ENCODE measurements around the gene GTPBP1.

Gene GTPBP1

GRCh38 chr22:38716826-38717225 is 11.1 kb downstream of the GTPBP1 start:
- no peak for FAIRE-seq
- no peak for TF ChIP-seq POLR2A (IDR thresholded peaks at IDR 0.05; ENCODE audit: low read depth, low read length)
- TF ChIP-seq POLR2AphosphoS5 (IDR thresholded peaks at IDR 0.05; ENCODE audit: low read depth, low read length), result no peak
- TF ChIP-seq TAF1 (IDR thresholded peaks at IDR 0.05; ENCODE audit: borderline replicate concordance, low read depth, low read length), result no peak
- no peak for DNase-seq (ENCODE audit: insufficient read length)

DNA sequence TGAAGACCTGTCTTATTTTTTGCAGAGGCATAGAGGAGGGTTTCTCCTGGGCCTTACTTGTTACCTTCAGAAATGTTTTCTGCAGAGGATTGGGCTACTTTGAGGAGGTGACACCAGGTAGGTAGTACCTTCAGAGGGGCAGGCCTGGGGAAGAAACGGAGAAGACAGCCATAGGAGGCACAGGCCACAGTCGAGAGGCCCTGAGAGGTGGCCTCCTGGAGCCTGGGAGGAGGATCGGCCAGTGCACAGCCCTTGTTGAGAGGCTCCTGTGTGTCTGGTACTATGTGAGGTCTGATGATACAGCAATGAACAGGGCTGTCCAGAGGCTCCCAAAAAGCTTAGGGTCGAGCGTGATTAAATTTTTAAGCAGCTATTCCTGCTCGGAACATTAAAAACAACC is 11.5 kb downstream of the GTPBP1 start:
- FAIRE-seq (no peak), DNase-seq (ENCODE audit: insufficient read length) (no peak)
- no peak for TF ChIP-seq TAF1 (IDR thresholded peaks at IDR 0.05; ENCODE audit: borderline replicate concordance, low read depth, low read length)
- no peak for TF ChIP-seq POLR2AphosphoS5 (IDR thresholded peaks at IDR 0.05; ENCODE audit: low read depth, low read length)
- TF ChIP-seq POLR2A (IDR thresholded peaks at IDR 0.05; ENCODE audit: low read depth, low read length), result no peak

DNA sequence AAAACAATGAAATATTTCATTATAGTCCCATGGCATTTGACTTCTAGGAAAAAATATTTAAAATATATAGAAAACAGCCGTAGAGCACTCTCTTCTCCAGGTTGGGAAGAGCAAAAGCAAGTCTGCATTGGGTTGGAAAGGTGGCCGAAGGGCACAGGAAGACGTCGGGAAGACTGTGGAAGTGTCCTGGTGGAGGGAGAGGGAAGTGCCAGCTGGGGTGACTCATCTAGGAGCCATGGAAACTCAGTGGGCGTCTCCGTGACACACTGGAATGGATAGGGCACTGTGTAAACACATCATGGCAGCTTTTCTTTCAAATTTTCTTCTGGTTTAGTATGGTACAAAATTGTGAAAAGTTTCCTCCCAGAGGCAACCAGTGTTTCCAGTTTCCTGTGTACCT is 12.7 kb downstream of the GTPBP1 start:
- DNase-seq (ENCODE audit: insufficient read length) (no peak), FAIRE-seq (no peak)
- TF ChIP-seq POLR2AphosphoS5 (IDR thresholded peaks at IDR 0.05; ENCODE audit: low read depth, low read length) (no peak), POLR2A (IDR thresholded peaks at IDR 0.05; ENCODE audit: low read depth, low read length) (no peak), TAF1 (IDR thresholded peaks at IDR 0.05; ENCODE audit: borderline replicate concordance, low read depth, low read length) (no peak)

GRCh38 chr22:38719196-38719595 is 13.5 kb downstream of the GTPBP1 start:
- no peak for DNase-seq (ENCODE audit: insufficient read length)

GRCh38 chr22:38720350-38720749 is 14.6 kb downstream of the GTPBP1 start:
- TF ChIP-seq POLR2A (IDR thresholded peaks at IDR 0.05; ENCODE audit: low read depth, low read length), result no peak
- no peak for TF ChIP-seq TAF1 (IDR thresholded peaks at IDR 0.05; ENCODE audit: borderline replicate concordance, low read depth, low read length)
- no peak for FAIRE-seq
- no peak for DNase-seq (ENCODE audit: insufficient read length)

More at GRCh38 chr22:38719196-38719595, 13.5 kb downstream of the GTPBP1 start:
- FAIRE-seq, result no peak
- TF ChIP-seq POLR2A (IDR thresholded peaks at IDR 0.05; ENCODE audit: low read depth, low read length) (no peak), POLR2AphosphoS5 (IDR thresholded peaks at IDR 0.05; ENCODE audit: low read depth, low read length) (no peak), TAF1 (IDR thresholded peaks at IDR 0.05; ENCODE audit: borderline replicate concordance, low read depth, low read length) (no peak)

DNA sequence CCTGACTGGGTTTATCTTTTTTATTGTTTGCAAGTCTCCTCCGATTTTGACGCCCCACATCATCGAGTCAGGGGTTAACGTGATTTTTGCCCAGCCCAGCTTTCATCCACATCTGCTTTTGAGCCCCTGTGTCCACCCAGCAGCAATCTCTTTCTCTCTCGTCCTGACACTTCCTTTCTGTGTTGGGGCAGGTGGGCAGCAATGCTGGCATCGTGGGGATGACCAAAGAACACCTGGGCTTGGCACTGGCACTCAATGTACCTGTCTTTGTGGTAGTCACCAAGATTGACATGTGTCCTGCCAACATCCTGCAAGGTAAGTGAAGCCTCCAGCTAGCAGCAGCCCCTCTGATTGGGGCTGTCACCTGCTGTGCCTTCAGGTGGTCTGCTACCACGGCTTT is 15.8 kb downstream of the GTPBP1 start:
- no peak for TF ChIP-seq POLR2A (IDR thresholded peaks at IDR 0.05; ENCODE audit: low read depth, low read length)
- TF ChIP-seq POLR2AphosphoS5 (IDR thresholded peaks at IDR 0.05; ENCODE audit: low read depth, low read length), result no peak
- no peak for TF ChIP-seq TAF1 (IDR thresholded peaks at IDR 0.05; ENCODE audit: borderline replicate concordance, low read depth, low read length)
- FAIRE-seq (no peak), DNase-seq (ENCODE audit: insufficient read length) (no peak)

DNA sequence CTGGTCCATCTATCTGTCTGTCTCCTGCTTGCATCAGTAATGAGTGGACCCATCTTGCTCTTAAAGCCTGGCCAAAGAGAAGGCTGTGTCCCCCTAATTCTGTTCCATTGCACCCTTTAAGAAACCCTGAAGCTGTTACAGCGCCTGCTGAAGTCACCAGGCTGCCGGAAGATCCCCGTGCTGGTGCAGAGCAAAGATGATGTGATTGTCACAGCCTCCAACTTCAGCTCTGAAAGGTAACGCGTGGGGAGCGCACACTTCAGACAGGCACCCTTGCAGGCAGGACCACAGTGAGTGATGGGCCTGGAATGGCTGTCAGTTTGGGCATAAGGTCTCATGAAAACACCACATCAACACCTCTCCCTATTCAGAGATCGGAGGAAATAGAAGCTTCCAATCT is 18.4 kb downstream of the GTPBP1 start:
- FAIRE-seq, result no peak

DNA sequence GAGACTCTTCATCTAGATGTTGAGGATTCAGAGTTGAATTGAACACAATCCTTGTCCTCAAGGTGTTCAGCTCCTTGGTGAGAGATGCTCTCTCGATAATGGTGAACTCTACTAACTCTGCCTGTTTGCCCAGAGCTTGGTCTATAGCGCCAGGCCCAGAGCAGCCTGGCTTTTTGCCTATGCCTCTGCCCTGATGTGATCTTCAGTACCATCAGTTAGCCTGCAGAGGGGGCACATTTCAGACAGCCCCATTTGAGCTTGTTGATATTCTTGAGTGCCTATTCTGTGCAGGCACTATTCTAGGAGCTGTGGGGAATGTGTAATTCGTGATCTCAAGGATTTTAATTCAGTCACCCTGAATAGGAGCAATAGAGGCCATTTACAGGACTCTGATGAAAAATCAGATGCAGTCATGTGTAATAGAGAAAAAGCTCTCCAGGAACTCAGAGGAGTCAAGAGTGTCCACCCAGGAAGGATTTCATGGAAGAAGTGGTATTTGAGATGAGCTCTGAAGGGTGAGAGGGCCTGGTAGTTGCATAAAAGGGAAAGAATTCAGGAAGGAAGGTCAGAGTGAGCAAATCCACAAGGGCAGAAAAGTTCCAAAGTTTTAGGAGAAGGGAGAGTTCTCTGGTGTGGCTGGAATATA is 19.3 kb downstream of the GTPBP1 start:
- no peak for DNase-seq (ENCODE audit: insufficient read length)
- FAIRE-seq, result no peak
- TF ChIP-seq POLR2A (IDR thresholded peaks at IDR 0.05; ENCODE audit: low read depth, low read length) (no peak), POLR2AphosphoS5 (IDR thresholded peaks at IDR 0.05; ENCODE audit: low read depth, low read length) (no peak), TAF1 (IDR thresholded peaks at IDR 0.05; ENCODE audit: borderline replicate concordance, low read depth, low read length) (no peak)

More for the DNA sequence above, 18.4 kb downstream of the GTPBP1 start:
- no peak for TF ChIP-seq TAF1 (IDR thresholded peaks at IDR 0.05; ENCODE audit: borderline replicate concordance, low read depth, low read length)
- TF ChIP-seq POLR2AphosphoS5 (IDR thresholded peaks at IDR 0.05; ENCODE audit: low read depth, low read length), result no peak
- TF ChIP-seq POLR2A (IDR thresholded peaks at IDR 0.05; ENCODE audit: low read depth, low read length), result no peak
- no peak for DNase-seq (ENCODE audit: insufficient read length)

DNA sequence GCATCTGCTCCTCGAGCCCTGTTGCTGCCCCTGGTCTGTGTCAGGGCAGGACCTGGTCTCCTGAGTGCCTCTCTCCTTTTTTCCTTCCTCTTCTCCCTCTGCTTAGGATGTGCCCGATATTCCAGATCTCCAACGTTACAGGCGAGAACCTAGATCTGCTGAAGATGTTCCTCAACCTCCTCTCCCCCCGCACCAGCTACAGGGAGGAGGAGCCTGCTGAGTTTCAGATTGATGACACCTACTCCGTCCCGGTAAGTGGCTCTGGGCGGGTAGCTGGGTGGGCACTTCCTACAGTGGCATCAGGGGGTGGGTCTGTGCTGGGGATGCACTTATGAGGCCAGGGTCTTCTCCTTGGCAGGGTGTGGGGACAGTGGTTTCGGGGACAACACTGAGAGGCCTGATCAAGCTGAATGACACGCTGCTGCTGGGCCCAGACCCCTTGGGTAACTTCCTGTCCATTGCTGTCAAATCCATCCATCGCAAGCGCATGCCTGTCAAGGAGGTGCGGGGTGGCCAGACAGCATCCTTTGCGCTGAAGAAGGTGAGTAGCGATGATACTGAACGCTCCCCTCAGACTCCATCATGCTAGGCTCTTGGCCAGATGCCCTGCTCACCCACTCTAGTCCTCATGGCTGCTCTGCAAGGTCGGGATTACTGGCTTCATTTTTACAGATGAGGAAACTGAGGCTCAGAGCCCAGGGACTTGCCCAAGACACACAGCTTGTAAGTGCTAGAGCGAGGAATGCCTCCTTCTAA is 20.3 kb downstream of the GTPBP1 start:
- TF ChIP-seq POLR2A (IDR thresholded peaks at IDR 0.05; ENCODE audit: low read depth, low read length) (no peak), TAF1 (IDR thresholded peaks at IDR 0.05; ENCODE audit: borderline replicate concordance, low read depth, low read length) (no peak), POLR2AphosphoS5 (IDR thresholded peaks at IDR 0.05; ENCODE audit: low read depth, low read length) (no peak)
- no peak for DNase-seq (ENCODE audit: insufficient read length)
- no peak for FAIRE-seq

GRCh38 chr22:38727123-38727522 is 21.4 kb downstream of the GTPBP1 start:
- no peak for DNase-seq (ENCODE audit: insufficient read length)
- TF ChIP-seq POLR2AphosphoS5 (IDR thresholded peaks at IDR 0.05; ENCODE audit: low read depth, low read length) (no peak; the same call in 1 of the 2 replicates), TAF1 (IDR thresholded peaks at IDR 0.05; ENCODE audit: borderline replicate concordance, low read depth, low read length) (no peak), POLR2A (IDR thresholded peaks at IDR 0.05; ENCODE audit: low read depth, low read length) (no peak)
- no peak for FAIRE-seq

GRCh38 chr22:38727530-38728451 is 22.0 kb downstream of the GTPBP1 start:
- no peak; the same call in 1 of the 2 replicates for TF ChIP-seq POLR2AphosphoS5 (IDR thresholded peaks at IDR 0.05; ENCODE audit: low read depth, low read length)
- no peak for TF ChIP-seq POLR2A (IDR thresholded peaks at IDR 0.05; ENCODE audit: low read depth, low read length)
- FAIRE-seq (no peak), DNase-seq (ENCODE audit: insufficient read length) (no peak)

All from GM12892 (cell line).